Loucy (cell line): ENCODE results near the gene FERD3L.

ENCODE experiments used
- H2AFZ ChIP-seq: fragments of 200-600 bp; sonication (generic); 2 replicates; pipeline ENCODE4 v1.6.0; 2016; ENCODE audit warnings: antibody characterized with exemption, mild to moderate bottlenecking, low read length, moderate library complexity
- H3F3A ChIP-seq: fragments of 200-600 bp; 2 replicates; pipeline ENCODE4 v1.6.0; 2016; ENCODE audit warnings: antibody characterized with exemption, low read depth, mild to moderate bottlenecking
- H3K27me3 ChIP-seq: fragments of 200-600 bp; sonication (generic); 2 replicates; pipeline ENCODE4 v1.6.1; 2014; ENCODE audit warnings: low read length, mild to moderate bottlenecking; ENCODE audit not compliant: insufficient read depth, poor library complexity, severe bottlenecking
- H3K36me3 ChIP-seq: fragments of 200-600 bp; sonication (generic); 2 replicates; pipeline ENCODE4 v1.6.1; 2016; ENCODE audit warnings: low read length; ENCODE audit not compliant: insufficient read depth
- H3K4me1 ChIP-seq: fragments of 200-600 bp; sonication (generic); 2 replicates; pipeline ENCODE4 v1.5.1; 2014; ENCODE audit warnings: low read length, mild to moderate bottlenecking; ENCODE audit not compliant: insufficient read depth, poor library complexity, severe bottlenecking
- H3K4me2 ChIP-seq: fragments of 200-600 bp; sonication (generic); 2 replicates; pipeline ENCODE4 v1.6.0; 2014; ENCODE audit warnings: antibody characterized with exemption, low read length, low read depth, mild to moderate bottlenecking; ENCODE audit not compliant: poor library complexity, severe bottlenecking
- H3K4me3 ChIP-seq: fragments of 200-600 bp; sonication (generic); 2 replicates; pipeline ENCODE4 v1.5.1; 2014; ENCODE audit warnings: low read length, mild to moderate bottlenecking, mixed read lengths; ENCODE audit not compliant: poor library complexity, severe bottlenecking
- H3K79me2 ChIP-seq: fragments of 200-600 bp; sonication (generic); 2 replicates; pipeline ENCODE4 v1.6.1; 2014; ENCODE audit warnings: low read length; ENCODE audit not compliant: insufficient read depth
- H3K9ac ChIP-seq: fragments of 200-600 bp; sonication (generic); 2 replicates; pipeline ENCODE4 v1.6.0; 2014; ENCODE audit warnings: mild to moderate bottlenecking, low read depth, low read length, moderate library complexity; ENCODE audit not compliant: poor library complexity, severe bottlenecking
- H3K9me2 ChIP-seq: fragments of 200-600 bp; sonication (generic); replicated peaks from 2 replicates; pipeline ENCODE4 v1.6.1; 2016; ENCODE audit warnings: low read depth, low read length, mixed read lengths
- H3K9me3 ChIP-seq: fragments of 200-600 bp; sonication (generic); 2 replicates; pipeline ENCODE4 v1.6.1; 2014; ENCODE audit warnings: mild to moderate bottlenecking, antibody characterized with exemption, low read length, low read depth; ENCODE audit not compliant: insufficient read depth
- H4K20me1 ChIP-seq: fragments of 200-600 bp; sonication (generic); 2 replicates; pipeline ENCODE4 v1.6.0; 2014; ENCODE audit warnings: antibody characterized with exemption, low read length, mild to moderate bottlenecking; ENCODE audit not compliant: insufficient read depth, poor library complexity, severe bottlenecking
- EZH2phosphoT487 ChIP-seq: fragments of 200-600 bp; IDR thresholded peaks from 2 replicates; pipeline ENCODE4 v1.6.1; 2018; ENCODE audit warnings: antibody characterized with exemption, mild to moderate bottlenecking, moderate library complexity, borderline replicate concordance
- TF ChIP-seq, protein P1 (sequence below): fragments of 200-600 bp; sonication (generic); conservative IDR thresholded peaks from 2 replicates; pipeline ENCODE4 v1.5.1; 2014; ENCODE audit warnings: mild to moderate bottlenecking, antibody characterized with exemption, low read length

FERD3L gene

DNA sequence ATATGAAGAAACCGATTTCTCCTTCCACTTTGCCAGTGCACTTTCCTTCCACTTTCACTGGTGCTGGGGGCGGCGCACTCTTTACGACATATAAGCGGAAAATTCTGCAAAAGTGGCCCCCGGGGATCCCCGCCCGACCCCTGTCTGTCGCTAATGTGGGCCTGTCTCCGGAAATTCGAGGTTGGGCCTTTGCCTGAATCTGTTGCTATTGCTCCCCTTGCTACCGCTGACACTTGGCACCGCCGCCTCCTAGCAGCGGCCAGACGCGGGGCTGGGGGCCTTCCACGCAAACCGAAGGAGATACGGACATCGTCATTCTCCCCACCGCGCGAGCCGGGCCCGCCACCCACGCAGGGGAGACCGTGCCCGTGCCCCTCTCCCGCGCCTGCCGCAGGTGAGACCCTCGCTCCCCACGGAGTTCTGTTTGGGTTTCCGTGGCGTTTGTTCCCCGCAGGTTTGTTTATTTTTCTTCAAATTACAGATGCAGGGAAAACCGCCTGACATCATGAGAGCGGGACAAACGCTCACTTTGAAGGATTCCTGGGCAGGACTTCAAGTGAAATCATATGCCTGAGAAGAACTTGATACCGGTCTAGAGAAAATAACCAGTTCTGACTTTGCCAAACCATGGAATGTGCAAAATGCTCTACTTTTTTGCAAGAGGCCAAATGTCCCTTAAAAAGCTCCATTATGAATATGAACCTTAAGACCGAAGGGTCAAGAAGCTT lies 32.8 kb downstream of the FERD3L start:
- no peaks in the 10 kb centered on the region for H3K9me3 ChIP-seq
- H3K4me1 ChIP-seq, result no peaks in the 10 kb centered on the region
- H3K27me3 ChIP-seq, result no peaks in the 10 kb centered on the region
- H3K79me2 ChIP-seq, result no peaks in the 10 kb centered on the region
- no peaks in the 10 kb centered on the region for H3F3A ChIP-seq
- no peak overlapping the region for H3K9ac ChIP-seq
- no peaks in the 10 kb centered on the region for H4K20me1 ChIP-seq
- H3K4me2 ChIP-seq, result no peak overlapping the region
- no peak overlapping the region for H3K4me3 ChIP-seq
- H3K36me3 ChIP-seq, result no peaks in the 10 kb centered on the region
- TF ChIP-seq, protein P1, sequence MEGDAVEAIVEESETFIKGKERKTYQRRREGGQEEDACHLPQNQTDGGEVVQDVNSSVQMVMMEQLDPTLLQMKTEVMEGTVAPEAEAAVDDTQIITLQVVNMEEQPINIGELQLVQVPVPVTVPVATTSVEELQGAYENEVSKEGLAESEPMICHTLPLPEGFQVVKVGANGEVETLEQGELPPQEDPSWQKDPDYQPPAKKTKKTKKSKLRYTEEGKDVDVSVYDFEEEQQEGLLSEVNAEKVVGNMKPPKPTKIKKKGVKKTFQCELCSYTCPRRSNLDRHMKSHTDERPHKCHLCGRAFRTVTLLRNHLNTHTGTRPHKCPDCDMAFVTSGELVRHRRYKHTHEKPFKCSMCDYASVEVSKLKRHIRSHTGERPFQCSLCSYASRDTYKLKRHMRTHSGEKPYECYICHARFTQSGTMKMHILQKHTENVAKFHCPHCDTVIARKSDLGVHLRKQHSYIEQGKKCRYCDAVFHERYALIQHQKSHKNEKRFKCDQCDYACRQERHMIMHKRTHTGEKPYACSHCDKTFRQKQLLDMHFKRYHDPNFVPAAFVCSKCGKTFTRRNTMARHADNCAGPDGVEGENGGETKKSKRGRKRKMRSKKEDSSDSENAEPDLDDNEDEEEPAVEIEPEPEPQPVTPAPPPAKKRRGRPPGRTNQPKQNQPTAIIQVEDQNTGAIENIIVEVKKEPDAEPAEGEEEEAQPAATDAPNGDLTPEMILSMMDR, result no peak
- no peak for TF ChIP-seq EZH2phosphoT487
- H2AFZ ChIP-seq, result no peak overlapping the region
- H3K9me2 ChIP-seq, result no peaks in the 10 kb centered on the region

DNA sequence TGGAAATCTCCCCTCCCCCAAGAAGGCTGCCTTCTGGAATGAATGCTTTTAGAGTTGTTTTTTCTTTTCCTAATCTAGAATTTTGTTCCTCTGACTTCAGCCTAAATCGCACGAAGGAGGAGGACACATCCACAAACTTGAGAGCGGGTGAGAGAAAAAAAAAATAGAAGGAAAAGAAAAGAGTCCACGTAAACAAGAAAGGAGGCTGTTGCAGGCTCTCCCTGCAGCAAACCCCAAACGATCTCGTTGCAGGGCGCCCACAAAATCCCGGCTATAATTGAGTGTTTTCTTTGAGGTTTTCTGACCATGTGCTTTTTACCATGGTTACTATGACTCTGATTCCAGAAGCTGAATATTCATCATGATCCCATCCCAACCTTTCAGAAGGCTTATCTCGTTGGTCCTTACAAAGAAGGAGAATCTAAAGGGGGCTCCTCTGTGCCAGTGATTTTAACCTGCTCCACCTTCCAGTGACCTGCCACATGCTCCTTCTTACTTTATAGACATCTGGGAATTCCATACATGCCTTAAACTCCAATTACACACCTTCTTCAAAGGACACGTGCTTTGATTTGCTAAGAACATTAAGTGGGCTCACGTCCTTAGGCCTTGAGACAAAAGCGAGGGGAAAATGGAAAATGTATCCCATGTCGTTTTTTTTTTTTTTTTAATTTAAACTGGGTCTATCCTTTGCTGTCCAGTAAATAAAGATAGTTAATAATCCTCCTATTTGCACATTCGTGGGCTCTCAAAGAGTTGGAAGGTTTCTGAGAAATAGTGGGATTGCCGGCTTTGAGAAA lies 33.5 kb downstream of the FERD3L start:
- Histone ChIP-seq H3K4me2 (no peak overlapping the region), H3K4me3 (no peak overlapping the region), H3K36me3 (no peaks in the 10 kb centered on the region), H4K20me1 (no peaks in the 10 kb centered on the region), H3K9me2 (no peaks in the 10 kb centered on the region), H3F3A (no peaks in the 10 kb centered on the region), H3K9me3 (no peaks in the 10 kb centered on the region), H3K27me3 (no peaks in the 10 kb centered on the region), H3K4me1 (no peaks in the 10 kb centered on the region), H2AFZ (no peak overlapping the region), H3K9ac (no peak overlapping the region), H3K79me2 (no peaks in the 10 kb centered on the region)
- TF ChIP-seq EZH2phosphoT487, result no peak
- TF ChIP-seq, protein P1, result no peak

DNA sequence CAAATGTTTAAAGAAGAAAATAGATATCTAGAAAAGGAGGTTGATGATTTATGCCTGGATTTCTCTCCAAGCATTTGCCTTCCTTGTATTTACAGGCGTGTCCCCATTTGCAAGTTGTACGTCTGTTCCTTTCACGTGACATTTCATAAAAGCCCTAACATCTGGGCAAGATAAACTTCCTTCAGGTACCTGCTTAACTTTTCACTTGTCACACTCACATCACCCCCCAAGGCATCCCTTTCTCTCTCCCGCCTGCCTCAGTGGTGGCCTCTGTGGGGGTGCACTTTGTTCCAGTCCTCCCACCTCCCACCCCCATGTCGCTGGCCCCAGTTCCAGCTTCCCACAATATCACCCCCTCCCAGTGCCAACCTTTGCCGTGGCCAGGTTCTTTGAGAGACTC lies 34.4 kb downstream of the FERD3L start:
- Histone ChIP-seq H3F3A (no peaks in the 10 kb centered on the region), H3K79me2 (no peaks in the 10 kb centered on the region)

More for the DNA sequence above, 34.4 kb downstream of the FERD3L start:
- no peaks in the 10 kb centered on the region for H4K20me1 ChIP-seq
- H3K27me3 ChIP-seq, result no peaks in the 10 kb centered on the region
- no peak for TF ChIP-seq EZH2phosphoT487
- TF ChIP-seq, protein P1, result no peak
- H3K9ac ChIP-seq, result no peak overlapping the region
- H3K9me2 ChIP-seq, result no peaks in the 10 kb centered on the region
- no peaks in the 10 kb centered on the region for H3K4me1 ChIP-seq
- H3K9me3 ChIP-seq, result no peaks in the 10 kb centered on the region
- H2AFZ ChIP-seq, result no peak overlapping the region
- no peaks in the 10 kb centered on the region for H3K36me3 ChIP-seq
- H3K4me3 ChIP-seq, result no peak overlapping the region
- no peak overlapping the region for H3K4me2 ChIP-seq
